ENCODE results near the gene SEMA6C.
"Not testable (repeated sequence)": the region's sequence is repeated elsewhere in the genome, so short reads cannot be mapped to it uniquely, and the experiment has no call there.

The SEMA6C gene

DNA sequence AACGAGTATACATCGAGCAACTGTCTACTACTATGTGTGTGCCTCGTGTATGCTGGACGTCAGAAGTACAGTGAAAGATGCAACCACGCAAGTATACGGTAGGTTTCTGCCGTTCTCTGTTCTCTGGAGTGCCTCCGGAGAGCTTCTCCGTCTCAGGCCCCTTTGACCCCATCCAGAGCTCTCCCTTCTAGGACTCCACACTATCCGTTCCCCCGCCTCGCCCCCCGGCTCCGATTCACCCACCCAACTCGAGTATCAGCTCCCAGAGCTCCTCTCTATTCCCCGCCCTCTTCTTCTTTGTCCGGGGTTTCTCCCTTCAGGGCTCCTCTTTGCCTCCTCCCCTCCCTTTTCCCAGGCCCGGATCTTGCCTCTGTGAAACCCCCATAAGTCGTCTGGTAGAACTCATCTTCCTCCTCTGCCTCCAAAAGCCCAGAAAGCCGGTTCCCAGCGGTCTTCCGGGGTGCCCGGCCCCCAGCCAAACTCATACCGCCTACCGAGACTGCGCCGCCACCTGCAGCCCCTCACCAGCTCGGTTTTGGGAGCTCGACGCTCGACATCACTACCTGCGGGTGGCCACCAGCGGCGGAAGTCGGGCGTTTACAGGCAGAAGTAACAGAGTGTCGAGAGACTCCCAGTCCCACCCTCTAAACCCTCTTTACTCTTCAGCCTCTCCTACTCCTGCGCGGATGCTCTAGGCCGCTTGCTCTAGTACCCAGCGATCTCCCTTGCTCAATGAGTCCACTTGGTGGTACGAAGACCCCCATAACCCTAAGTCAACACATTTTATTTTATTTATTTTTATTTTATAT is 43.4 kb upstream of the SEMA6C start, which contains the start of gene VPS72:
Gene VPS72 (minus strand): TSS at position 561 of the 809 bp plus-strand sequence. CDS start 76 bp downstream, at position 485.
- ATAC-seq = peak; percentile 94
- no peak for TF ChIP-seq PPARA (CRISPR knock-in tag; IDR thresholded peaks at IDR 0.05; ENCODE audit: borderline replicate concordance)
- TF ChIP-seq, protein P1, sequence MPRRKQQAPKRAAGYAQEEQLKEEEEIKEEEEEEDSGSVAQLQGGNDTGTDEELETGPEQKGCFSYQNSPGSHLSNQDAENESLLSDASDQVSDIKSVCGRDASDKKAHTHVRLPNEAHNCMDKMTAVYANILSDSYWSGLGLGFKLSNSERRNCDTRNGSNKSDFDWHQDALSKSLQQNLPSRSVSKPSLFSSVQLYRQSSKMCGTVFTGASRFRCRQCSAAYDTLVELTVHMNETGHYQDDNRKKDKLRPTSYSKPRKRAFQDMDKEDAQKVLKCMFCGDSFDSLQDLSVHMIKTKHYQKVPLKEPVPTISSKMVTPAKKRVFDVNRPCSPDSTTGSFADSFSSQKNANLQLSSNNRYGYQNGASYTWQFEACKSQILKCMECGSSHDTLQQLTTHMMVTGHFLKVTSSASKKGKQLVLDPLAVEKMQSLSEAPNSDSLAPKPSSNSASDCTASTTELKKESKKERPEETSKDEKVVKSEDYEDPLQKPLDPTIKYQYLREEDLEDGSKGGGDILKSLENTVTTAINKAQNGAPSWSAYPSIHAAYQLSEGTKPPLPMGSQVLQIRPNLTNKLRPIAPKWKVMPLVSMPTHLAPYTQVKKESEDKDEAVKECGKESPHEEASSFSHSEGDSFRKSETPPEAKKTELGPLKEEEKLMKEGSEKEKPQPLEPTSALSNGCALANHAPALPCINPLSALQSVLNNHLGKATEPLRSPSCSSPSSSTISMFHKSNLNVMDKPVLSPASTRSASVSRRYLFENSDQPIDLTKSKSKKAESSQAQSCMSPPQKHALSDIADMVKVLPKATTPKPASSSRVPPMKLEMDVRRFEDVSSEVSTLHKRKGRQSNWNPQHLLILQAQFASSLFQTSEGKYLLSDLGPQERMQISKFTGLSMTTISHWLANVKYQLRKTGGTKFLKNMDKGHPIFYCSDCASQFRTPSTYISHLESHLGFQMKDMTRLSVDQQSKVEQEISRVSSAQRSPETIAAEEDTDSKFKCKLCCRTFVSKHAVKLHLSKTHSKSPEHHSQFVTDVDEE (CRISPR knock-in tag; IDR thresholded peaks at IDR 0.05) = no peak
- no peak for TF ChIP-seq OSR1 (CRISPR knock-in tag; IDR thresholded peaks at IDR 0.05)
- 0 out of 2 replicates have a peak, but pooled peaks have one; percentile 35 for TF ChIP-seq ZFP3 (CRISPR knock-in tag; IDR thresholded peaks at IDR 0.05)
- TF ChIP-seq PATZ1 (CRISPR knock-in tag; IDR thresholded peaks at IDR 0.05; ENCODE audit: borderline replicate concordance) = no peak; the same call in 1 of the 2 replicates
- TF ChIP-seq POU6F1 (CRISPR knock-in tag; IDR thresholded peaks at IDR 0.05; ENCODE audit: borderline replicate concordance, low read depth) = no peak
- no peak for TF ChIP-seq RARB (CRISPR knock-in tag; IDR thresholded peaks at IDR 0.05)
- no peak for TF ChIP-seq TCF4 (CRISPR knock-in tag; IDR thresholded peaks at IDR 0.05; ENCODE audit: borderline replicate concordance)
- peak; percentile 46; the same call in 1 of the 2 replicates for TF ChIP-seq ZC3H10 (CRISPR knock-in tag; IDR thresholded peaks at IDR 0.05)

DNA sequence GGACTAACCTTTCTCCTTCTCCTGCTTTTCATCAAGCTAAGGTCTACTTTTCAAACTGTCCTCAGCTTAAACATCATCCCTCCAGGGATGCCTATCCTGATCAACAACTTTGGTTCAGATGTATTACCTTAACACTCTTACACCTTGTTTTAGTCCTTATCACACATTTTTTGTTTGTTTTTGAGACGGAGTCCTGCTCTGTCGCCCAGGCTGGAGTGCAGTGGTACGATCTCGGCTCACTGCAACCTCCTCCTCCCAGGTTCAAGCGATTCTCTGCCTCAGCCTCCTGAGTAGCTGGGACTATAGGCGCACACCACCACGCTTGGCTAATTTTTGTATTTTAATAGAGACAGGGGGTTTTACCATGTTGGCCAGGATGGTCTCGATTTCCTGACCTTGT is 42.2 kb upstream of the SEMA6C start:
- not testable (repeated sequence) for ATAC-seq

DNA sequence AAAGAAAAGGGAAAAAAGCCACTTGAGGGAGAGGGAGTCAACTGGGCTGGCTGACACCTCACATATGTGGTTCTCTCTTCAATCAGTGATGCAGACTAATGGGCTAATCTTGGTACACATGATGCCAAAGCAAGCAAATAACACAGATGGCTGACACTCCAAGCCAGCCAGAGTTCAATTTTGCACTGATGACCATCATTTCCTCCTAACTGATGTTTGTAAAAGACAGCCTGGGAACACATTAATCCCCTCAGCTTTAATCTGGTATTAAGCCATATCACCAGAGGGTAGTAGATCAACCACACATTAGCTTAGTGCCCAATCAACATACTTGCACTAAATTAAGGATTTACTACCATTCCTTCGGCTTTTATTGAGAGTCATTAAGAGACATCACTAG is 40.8 kb upstream of the SEMA6C start:
- ATAC-seq = no peak
- TF ChIP-seq PPARA (CRISPR knock-in tag; IDR thresholded peaks at IDR 0.05; ENCODE audit: borderline replicate concordance) = no peak
- no peak for TF ChIP-seq CSDC2 (CRISPR knock-in tag; IDR thresholded peaks at IDR 0.05)
- TF ChIP-seq ZFP30 (CRISPR knock-in tag; IDR thresholded peaks at IDR 0.05) = no peak
- no peak for TF ChIP-seq OSR1 (CRISPR knock-in tag; IDR thresholded peaks at IDR 0.05)

DNA sequence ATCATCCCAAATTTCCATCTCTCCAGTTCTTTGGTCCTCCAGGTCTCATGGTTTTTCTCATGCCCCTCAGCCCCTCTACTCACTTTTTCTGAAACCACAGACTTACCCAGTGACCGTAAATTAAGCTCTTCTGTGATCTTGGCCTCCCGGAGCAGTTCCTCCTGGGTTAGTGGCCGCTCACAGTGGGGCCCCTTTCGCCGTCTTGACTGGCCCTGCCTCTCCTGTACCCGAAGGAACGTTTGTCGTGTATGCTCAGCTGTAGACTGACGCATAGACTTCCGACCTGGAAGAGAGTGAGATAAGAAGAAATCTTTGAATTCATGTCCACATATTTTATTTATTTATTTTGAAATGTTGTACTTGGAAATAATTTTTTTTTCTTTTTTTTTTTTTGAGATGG is 37.8 kb upstream of the SEMA6C start:
- TF ChIP-seq CSDC2 (CRISPR knock-in tag; IDR thresholded peaks at IDR 0.05) (no peak), ZNF8 (CRISPR knock-in tag; IDR thresholded peaks at IDR 0.05) (no peak), ZNF70 (CRISPR knock-in tag; IDR thresholded peaks at IDR 0.05) (no peak), GLIS3 (CRISPR knock-in tag; IDR thresholded peaks at IDR 0.05) (no peak), ZC3H10 (CRISPR knock-in tag; IDR thresholded peaks at IDR 0.05) (no peak), ARNTL (CRISPR knock-in tag; IDR thresholded peaks at IDR 0.05; ENCODE audit: borderline replicate concordance, low read depth) (no peak), ZFP3 (CRISPR knock-in tag; IDR thresholded peaks at IDR 0.05) (no peak), PATZ1 (CRISPR knock-in tag; IDR thresholded peaks at IDR 0.05; ENCODE audit: borderline replicate concordance) (no peak), BACH2 (CRISPR knock-in tag; IDR thresholded peaks at IDR 0.05; ENCODE audit: borderline replicate concordance) (no peak), TCF4 (CRISPR knock-in tag; IDR thresholded peaks at IDR 0.05; ENCODE audit: borderline replicate concordance) (no peak), SNAI2 (CRISPR knock-in tag; IDR thresholded peaks at IDR 0.05) (no peak), TOX (CRISPR knock-in tag; IDR thresholded peaks at IDR 0.05; ENCODE audit: borderline replicate concordance) (no peak), ZNF565 (CRISPR knock-in tag; conservative IDR thresholded peaks at IDR 0.05; ENCODE audit: low read depth) (no peak)
- TF ChIP-seq, protein P2, sequence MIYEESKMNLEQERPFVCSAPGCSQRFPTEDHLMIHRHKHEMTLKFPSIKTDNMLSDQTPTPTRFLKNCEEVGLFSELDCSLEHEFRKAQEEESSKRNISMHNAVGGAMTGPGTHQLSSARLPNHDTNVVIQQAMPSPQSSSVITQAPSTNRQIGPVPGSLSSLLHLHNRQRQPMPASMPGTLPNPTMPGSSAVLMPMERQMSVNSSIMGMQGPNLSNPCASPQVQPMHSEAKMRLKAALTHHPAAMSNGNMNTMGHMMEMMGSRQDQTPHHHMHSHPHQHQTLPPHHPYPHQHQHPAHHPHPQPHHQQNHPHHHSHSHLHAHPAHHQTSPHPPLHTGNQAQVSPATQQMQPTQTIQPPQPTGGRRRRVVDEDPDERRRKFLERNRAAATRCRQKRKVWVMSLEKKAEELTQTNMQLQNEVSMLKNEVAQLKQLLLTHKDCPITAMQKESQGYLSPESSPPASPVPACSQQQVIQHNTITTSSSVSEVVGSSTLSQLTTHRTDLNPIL (CRISPR knock-in tag; IDR thresholded peaks at IDR 0.05; ENCODE audit: low read depth) = no peak
- ATAC-seq = no peak

All from SK-N-SH treated with all-trans-retinoic acid at 6 μM for 48 hours (cell line).